Mesothelial cell of epicardium (in vitro differentiated cells): ENCODE measurements around the gene FNBP1L. TPM values are rescaled to one million over a fixed set of nuclear protein-coding genes. Genes with fewer than 3 reads are reported as not detected.
"Not testable (repeated sequence)": the region's sequence is repeated elsewhere in the genome, so short reads cannot be mapped to it uniquely, and the experiment has no call there.

Experiments
- DNase-seq, 2 experiments: peaks; one replicate each; pipeline ENCODE4 v3.0.0; 2021; ENCODE audit warnings: low spot score in 2 of 2; ENCODE audit not compliant: unreplicated experiment in 2 of 2
- H3K27ac Mint-ChIP-seq: 2 replicates; pipeline ENCODE4 v1.8.0; 2021; ENCODE audit warnings: mixed read lengths
- H3K27me3 Mint-ChIP-seq: 2 replicates; pipeline ENCODE4 v1.8.0; 2021; ENCODE audit warnings: low read depth, mixed read lengths
- H3K36me3 Mint-ChIP-seq: 2 replicates; pipeline ENCODE4 v1.8.0; 2021; ENCODE audit warnings: mixed read lengths
- H3K4me1 Mint-ChIP-seq: 2 replicates; pipeline ENCODE4 v1.8.0; 2021; ENCODE audit warnings: mixed read lengths
- H3K4me3 Mint-ChIP-seq: 2 replicates; pipeline ENCODE4 v1.8.0; 2021; ENCODE audit warnings: mild to moderate bottlenecking, moderate library complexity, mixed read lengths
- H3K9me3 Mint-ChIP-seq: 2 replicates; pipeline ENCODE4 v1.8.0; 2021; ENCODE audit warnings: mixed read lengths
- CTCF ChIP-seq: fragments of 200-600 bp; sonication (generic); IDR thresholded peaks from one replicate; pipeline ENCODE4 v1.5.0; 2021; ENCODE audit warnings: antibody characterized with exemption; ENCODE audit not compliant: unreplicated experiment
- total RNA-seq: library from RNA; stranded (reverse); gene quantifications from 3 replicates; pipeline ENCODE4 v1.2.1, GENCODE V29; 2021

Gene FNBP1L
- total RNA-seq, 1 donor from 2014 or later, result 73.7 TPM

- Mint-ChIP-seq H3K4me3 (no peak overlapping the region), H3K27me3 (no peaks in the 10 kb centered on the region), H3K36me3 (peaks cover 16% of the 10 kb centered on the region), H3K9me3 (no peaks in the 10 kb centered on the region), H3K4me1 (peaks cover 32% of the 10 kb centered on the region), H3K27ac (no peak overlapping the region)
- DNase-seq, result no peak
- no peak for TF ChIP-seq CTCF
Observed at GRCh38 chr1:93453911-93454310, 6.0 kb downstream of the FNBP1L start.

- Mint-ChIP-seq H3K36me3 (peaks cover 33% of the 10 kb centered on the region), H3K4me1 (peaks cover 6% of the 10 kb centered on the region), H3K4me3 (no peak overlapping the region), H3K27ac (no peak overlapping the region), H3K9me3 (no peaks in the 10 kb centered on the region), H3K27me3 (no peaks in the 10 kb centered on the region)
- TF ChIP-seq CTCF, result no peak
- DNase-seq, result no peak
Observed at GRCh38 chr1:93459126-93459525, 11.2 kb downstream of the FNBP1L start.

GRCh38 chr1:93461236-93461635, 13.3 kb downstream of the FNBP1L start:
- Mint-ChIP-seq H3K36me3 (peaks cover 44% of the 10 kb centered on the region), H3K27ac (no peak overlapping the region), H3K4me1 (peaks cover 4% of the 10 kb centered on the region)

GRCh38 chr1:93463960-93464359, 16.0 kb downstream of the FNBP1L start:
- no peak overlapping the region for H3K27ac Mint-ChIP-seq

More at GRCh38 chr1:93461236-93461635, 13.3 kb downstream of the FNBP1L start:
- no peak for DNase-seq
- TF ChIP-seq CTCF, result no peak
- H3K4me3 Mint-ChIP-seq, result no peak overlapping the region
- peaks cover 10% of the 10 kb centered on the region for H3K9me3 Mint-ChIP-seq
- H3K27me3 Mint-ChIP-seq, result no peaks in the 10 kb centered on the region

GRCh38 chr1:93465371-93466082, 17.6 kb downstream of the FNBP1L start:
- not testable (repeated sequence) for H3K4me1 Mint-ChIP-seq
- peaks cover 28% of the 10 kb centered on the region for H3K9me3 Mint-ChIP-seq

More at GRCh38 chr1:93463960-93464359, 16.0 kb downstream of the FNBP1L start:
- peaks cover 4% of the 10 kb centered on the region for H3K4me1 Mint-ChIP-seq
- DNase-seq, result no peak
- H3K27me3 Mint-ChIP-seq, result no peaks in the 10 kb centered on the region
- H3K9me3 Mint-ChIP-seq, result peaks cover 28% of the 10 kb centered on the region
- no peak overlapping the region for H3K4me3 Mint-ChIP-seq
- H3K36me3 Mint-ChIP-seq, result peaks cover 51% of the 10 kb centered on the region
- TF ChIP-seq CTCF, result no peak

GRCh38 chr1:93467606-93468005, 19.7 kb downstream of the FNBP1L start:
- TF ChIP-seq CTCF, result no peak
- DNase-seq, result no peak
- peaks cover 19% of the 10 kb centered on the region for H3K4me1 Mint-ChIP-seq
- peaks cover 42% of the 10 kb centered on the region for H3K36me3 Mint-ChIP-seq
- no peak overlapping the region for H3K27ac Mint-ChIP-seq
- H3K4me3 Mint-ChIP-seq, result no peak overlapping the region
- H3K9me3 Mint-ChIP-seq, result peaks cover 28% of the 10 kb centered on the region
- H3K27me3 Mint-ChIP-seq, result no peaks in the 10 kb centered on the region

More at GRCh38 chr1:93465371-93466082, 17.6 kb downstream of the FNBP1L start:
- H3K27me3 Mint-ChIP-seq, H3K27ac Mint-ChIP-seq, H3K4me3 Mint-ChIP-seq, DNase-seq: not testable (repeated sequence)
- peaks cover 43% of the 10 kb centered on the region for H3K36me3 Mint-ChIP-seq
